ENCODE data around the gene TMEM87B.
"Not testable (repeated sequence)": the region's sequence is repeated elsewhere in the genome, so short reads cannot be mapped to it uniquely, and the experiment has no call there.

Gene TMEM87B

DNA sequence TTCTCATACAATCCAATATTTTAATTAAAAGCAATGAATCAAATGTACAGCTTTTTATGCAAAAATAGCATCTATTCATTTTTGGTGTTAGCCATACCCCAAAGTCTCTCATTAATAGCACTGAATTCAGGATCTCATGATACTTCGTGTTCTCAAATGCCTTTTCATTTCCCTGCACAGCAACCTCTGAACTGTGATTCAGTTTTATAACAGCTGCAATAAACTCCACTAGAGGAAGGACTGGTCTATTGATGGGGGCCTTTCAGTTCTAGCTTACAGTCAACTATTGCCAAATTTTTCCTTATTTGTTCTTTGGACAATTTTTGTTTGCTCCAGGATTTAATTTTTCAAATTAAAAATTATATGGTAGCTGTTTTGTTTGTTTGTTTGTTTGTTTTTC lies 4.8 kb upstream of the TMEM87B start:
- H3K4me3 Mint-ChIP-seq, result no peak overlapping the region
- no peak overlapping the region for H3K27ac Mint-ChIP-seq
- peaks cover 11% of the 10 kb centered on the region for H3K4me1 Mint-ChIP-seq
- no peaks in the 10 kb centered on the region for H3K27me3 Mint-ChIP-seq
- H3K36me3 Mint-ChIP-seq, result no peaks in the 10 kb centered on the region
- peaks cover 2% of the 10 kb centered on the region for H3K9me3 Mint-ChIP-seq

DNA sequence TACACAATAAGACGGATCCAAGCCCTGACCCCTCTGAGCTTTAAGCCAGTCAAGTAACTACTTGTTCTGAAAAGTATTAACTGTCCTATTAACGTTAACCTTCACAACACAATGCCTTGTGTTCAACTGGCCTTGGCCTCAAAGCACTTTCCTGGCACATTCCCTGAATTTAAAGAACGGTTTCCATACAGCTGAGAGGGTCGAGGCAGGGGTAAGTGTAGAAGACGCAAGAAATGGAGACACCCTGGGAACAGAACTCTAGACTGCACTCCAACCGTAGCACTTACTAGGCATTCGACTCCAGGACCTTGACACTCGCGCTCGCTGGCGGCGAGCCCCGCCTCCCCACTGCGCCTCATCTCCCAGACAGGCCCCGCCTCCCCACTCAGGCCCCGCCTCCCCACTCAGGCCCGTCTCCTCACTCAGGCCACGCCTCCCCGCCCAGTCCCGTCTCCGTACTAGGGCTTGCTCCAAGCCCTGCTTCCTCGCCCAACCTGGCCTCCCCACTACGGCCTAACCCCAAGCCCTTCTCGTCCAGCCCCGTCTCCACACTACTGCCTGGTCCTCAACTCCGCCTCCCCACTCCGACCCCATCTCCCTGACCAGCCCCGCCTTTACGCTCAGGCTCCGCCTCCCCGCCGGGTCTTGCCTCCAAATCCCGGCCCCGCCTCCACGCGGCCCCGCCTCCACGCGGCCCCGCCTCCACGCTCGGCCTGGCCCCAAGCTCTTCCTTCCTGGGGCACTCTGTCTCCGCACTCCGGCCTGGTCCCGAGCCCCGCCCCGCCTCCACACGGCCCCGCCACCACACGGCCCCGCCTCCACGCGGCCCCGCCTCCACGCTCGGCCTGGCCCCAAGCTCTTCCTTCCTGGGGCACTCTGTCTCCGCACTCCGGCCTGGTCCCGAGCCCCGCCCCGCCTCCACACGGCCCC lies 887 bp upstream of the TMEM87B start:
- Mint-ChIP-seq H3K36me3 (peaks cover 5% of the 10 kb centered on the region), H3K4me3 (peak overlapping the region; percentile 96), H3K4me1 (peaks cover 40% of the 10 kb centered on the region), H3K27me3 (no peaks in the 10 kb centered on the region), H3K27ac (peak overlapping the region; percentile 92), H3K9me3 (no peaks in the 10 kb centered on the region)

DNA sequence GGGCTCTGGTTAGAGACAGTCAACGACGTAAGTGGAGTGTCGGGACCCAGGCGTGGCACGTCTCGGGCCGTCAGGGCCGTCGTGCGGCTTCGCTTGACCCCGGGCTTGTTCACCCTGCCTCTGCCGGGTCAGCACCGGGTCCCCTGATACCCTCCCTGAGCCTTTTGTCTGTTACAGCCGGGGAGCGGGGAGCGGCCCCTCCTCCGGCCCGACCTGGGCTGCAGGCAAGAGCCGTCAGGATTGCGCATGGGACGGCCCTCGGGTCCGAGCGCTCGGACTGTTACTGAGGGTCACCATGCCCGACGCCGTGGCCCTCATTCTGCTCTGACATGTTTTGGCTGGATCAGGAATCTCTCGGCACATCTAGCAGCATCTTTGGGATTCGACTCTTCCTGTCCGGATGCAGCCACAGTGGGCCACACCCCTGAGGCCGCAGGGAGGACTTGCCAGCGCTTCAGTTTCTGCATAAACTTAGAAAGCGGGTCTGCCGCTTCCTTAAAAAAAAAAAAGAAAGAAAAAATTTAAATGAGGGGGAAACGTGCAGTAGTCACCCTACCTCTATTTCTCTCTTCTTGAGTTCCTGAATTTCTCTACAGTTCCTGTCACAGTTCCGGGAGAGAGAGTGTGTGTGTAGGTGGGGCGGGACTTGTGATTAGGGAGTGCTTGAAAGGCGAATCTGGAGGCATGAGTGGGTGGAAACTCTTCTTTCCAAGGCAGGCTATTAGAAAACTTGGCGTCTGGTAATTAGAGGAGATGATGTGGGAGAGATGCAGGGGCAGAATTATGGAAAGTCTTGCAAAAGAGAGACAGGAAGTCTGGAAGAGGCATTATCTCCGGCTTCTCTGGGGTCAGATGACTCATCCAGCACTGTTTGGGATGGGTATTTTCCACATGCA lies 909 bp downstream of the TMEM87B start:
- Mint-ChIP-seq H3K4me1 (peaks cover 42% of the 10 kb centered on the region), H3K27ac (peak overlapping the region; percentile 71), H3K4me3 (peak overlapping the region; percentile 96), H3K36me3 (peaks cover 5% of the 10 kb centered on the region), H3K9me3 (no peaks in the 10 kb centered on the region), H3K27me3 (no peaks in the 10 kb centered on the region)

DNA sequence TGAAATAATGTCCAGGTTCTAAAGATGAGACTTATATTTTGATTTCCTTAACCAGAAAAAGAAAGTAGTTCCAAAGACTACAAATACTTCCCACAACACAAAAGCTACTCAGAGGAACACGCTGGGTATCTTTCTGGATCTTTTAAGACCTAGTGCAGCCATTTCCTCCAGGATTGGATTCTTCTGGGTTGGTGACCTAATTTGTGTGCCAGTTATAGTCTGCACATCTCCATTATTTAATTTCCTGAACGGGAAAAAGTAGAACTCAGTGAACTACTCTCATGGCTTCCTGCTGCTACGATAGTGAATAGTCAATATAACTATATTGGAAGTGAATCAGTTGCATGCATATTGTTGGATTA lies 1.5 kb downstream of the TMEM87B start:
- H3K36me3 Mint-ChIP-seq, result peaks cover 9% of the 10 kb centered on the region
- H3K27me3 Mint-ChIP-seq, result no peaks in the 10 kb centered on the region
- peak overlapping the region; percentile 96 for H3K4me3 Mint-ChIP-seq
- H3K4me1 Mint-ChIP-seq, result peaks cover 46% of the 10 kb centered on the region
- H3K27ac Mint-ChIP-seq, result peak overlapping the region; percentile 72
- H3K9me3 Mint-ChIP-seq, result no peaks in the 10 kb centered on the region

DNA sequence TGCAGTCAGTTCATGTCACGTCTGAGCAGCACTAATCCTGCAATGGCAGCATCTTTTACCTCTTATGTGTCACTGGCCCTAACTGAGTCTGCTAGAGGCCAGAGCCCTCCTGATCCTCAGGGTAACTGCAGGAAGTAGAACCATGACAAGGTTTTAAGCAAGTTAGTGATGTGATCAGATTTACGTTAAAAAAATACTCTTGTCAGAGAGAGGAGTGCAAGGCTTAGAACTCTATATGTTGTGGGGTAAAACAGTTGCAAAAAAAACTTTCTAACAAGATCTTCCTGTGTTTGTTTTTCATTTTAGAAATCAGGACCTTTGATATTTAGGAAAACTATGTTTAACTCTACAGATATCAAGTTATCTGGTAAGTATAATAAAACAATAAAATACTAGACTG lies 4.6 kb downstream of the TMEM87B start:
- Mint-ChIP-seq H3K4me1 (peaks cover 62% of the 10 kb centered on the region), H3K36me3 (peaks cover 20% of the 10 kb centered on the region), H3K27me3 (no peaks in the 10 kb centered on the region), H3K27ac (no peak overlapping the region), H3K9me3 (no peaks in the 10 kb centered on the region), H3K4me3 (no peak overlapping the region)

DNA sequence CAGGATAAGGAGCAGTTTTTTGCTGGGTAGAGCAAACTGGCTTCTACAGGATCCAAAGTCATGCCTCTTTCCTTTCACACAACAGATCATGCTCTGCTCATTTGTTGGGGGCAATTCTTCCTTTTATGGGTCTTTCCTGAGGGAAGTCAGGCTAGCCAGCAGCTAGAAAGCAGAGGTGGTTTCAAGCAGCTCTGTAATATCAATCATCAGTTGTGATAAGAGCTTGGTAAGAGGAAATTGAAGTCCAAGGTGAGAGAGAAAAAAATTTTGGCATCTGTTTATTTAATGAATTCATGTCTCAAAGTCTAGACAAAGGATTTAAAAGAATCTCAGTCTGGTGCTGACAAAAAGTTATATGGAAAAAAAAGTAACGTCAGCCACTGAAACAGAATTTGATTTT lies 6.2 kb downstream of the TMEM87B start:
- Mint-ChIP-seq H3K4me3 (no peak overlapping the region), H3K27ac (no peak overlapping the region), H3K4me1 (peaks cover 67% of the 10 kb centered on the region), H3K36me3 (peaks cover 23% of the 10 kb centered on the region), H3K9me3 (no peaks in the 10 kb centered on the region), H3K27me3 (no peaks in the 10 kb centered on the region)

DNA sequence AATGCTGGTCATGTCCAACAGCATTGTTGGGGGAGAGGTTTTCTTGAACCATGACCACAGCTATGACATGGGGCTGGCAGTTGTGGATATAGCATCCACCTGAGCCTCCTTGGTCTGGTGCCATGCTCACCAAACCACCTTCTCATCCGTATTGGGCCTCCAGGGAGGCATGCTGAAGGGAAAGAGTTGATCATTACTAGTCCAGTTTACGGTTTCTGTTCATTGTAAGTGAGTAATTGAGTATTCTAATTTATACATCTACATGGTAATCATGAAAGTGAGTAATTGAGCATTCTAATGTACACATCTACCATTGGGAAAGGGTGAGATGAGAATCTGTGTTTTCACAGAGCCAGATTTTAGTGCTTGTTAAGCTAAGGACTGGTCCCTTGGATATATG lies 6.8 kb downstream of the TMEM87B start:
- Mint-ChIP-seq H3K27me3 (no peaks in the 10 kb centered on the region), H3K9me3 (no peaks in the 10 kb centered on the region), H3K4me3 (no peak overlapping the region), H3K27ac (no peak overlapping the region), H3K36me3 (peaks cover 23% of the 10 kb centered on the region), H3K4me1 (peaks cover 65% of the 10 kb centered on the region)

DNA sequence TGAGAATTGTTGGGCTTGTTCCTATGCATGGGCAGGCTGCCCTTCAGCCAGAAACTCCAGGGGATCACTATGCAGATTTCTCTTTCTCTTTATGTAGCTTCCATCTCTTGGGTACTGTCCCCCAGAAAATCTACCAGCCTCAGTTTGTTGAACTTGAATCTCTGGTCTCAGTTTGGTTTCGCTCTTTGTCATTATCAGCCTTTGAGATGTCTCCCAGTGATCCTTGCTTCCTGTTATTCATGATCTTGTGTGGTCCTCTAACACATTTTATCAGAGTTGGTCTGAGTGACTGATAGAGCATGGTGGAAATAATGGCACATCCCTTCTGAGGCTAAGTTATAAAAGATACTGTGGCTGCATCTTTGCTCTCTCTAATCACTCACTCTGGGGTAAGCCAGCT lies 7.8 kb downstream of the TMEM87B start:
- Mint-ChIP-seq H3K4me1 (peaks cover 56% of the 10 kb centered on the region), H3K9me3 (no peaks in the 10 kb centered on the region), H3K27ac (peak overlapping the region; percentile 10), H3K36me3 (peaks cover 26% of the 10 kb centered on the region), H3K27me3 (no peaks in the 10 kb centered on the region), H3K4me3 (peak overlapping the region; percentile 2)

DNA sequence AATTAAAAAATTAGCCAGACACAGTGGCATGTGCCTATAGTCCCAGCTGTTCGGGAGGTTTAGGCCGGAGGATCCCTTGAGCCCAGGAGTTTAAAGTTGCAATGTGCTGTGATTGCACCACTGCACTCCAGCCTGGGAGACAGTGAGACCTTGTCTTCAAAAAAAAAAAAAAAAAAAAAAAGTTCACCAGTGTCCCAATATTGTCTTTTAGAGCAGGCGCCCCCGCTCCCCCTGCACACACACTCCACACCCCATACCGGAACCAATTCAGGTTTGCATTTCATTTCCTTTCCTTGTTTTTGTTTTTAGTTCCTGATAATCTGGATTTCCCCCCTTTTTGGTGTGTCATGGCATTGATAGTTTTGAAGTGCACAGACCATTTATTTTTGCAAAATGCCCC lies 10.4 kb downstream of the TMEM87B start:
- Mint-ChIP-seq H3K27me3 (no peaks in the 10 kb centered on the region), H3K9me3 (no peaks in the 10 kb centered on the region), H3K27ac (peak overlapping the region; percentile 43), H3K4me3 (no peak overlapping the region), H3K4me1 (peaks cover 49% of the 10 kb centered on the region), H3K36me3 (peaks cover 30% of the 10 kb centered on the region)

DNA sequence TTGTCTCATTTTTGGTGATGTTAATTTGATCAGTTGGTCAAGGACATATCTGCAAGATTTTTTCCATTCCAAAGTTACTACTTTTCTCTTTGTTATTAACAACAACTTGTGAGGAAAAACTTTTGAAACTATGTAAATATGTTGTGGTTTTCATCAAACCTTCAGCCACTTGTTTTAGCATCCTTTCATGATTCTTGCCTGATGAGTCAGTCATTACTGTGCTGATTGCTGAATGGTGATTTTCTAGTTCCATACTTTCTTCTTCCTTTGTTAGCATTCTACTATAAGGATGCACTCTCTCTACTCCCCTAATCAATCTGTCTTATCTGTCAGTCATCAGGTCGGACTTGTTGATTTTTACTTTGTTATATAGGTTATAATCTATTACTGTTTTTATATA lies 10.9 kb downstream of the TMEM87B start:
- Mint-ChIP-seq H3K27ac (no peak overlapping the region), H3K36me3 (peaks cover 30% of the 10 kb centered on the region), H3K4me1 (peaks cover 49% of the 10 kb centered on the region), H3K27me3 (no peaks in the 10 kb centered on the region), H3K9me3 (no peaks in the 10 kb centered on the region), H3K4me3 (no peak overlapping the region)

GRCh38 chr2:112069794-112070193 lies 14.7 kb downstream of the TMEM87B start:
- Mint-ChIP-seq H3K36me3 (peaks cover 42% of the 10 kb centered on the region), H3K4me1 (peaks cover 46% of the 10 kb centered on the region)
- H3K9me3 Mint-ChIP-seq, H3K27ac Mint-ChIP-seq, H3K4me3 Mint-ChIP-seq, H3K27me3 Mint-ChIP-seq: not testable (repeated sequence)

DNA sequence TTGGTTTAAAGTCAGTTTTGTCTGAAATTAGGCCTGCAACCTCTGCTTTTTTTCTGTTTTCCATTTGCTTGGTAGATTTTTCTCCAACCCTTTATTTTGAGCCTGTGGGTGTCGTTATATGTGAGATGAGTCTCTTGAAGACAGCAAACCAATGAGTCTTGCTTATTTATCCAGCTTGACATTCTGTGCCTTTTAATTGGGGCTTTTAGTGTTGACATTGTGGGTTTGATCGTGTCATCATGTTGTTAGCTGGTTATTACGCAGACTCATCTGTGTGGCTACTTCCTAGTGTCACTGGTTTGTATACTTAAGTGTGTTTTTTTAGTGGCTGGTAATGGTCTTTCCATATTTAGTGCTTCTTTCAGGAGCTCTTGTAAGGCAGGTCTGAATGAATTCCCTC lies 18.8 kb downstream of the TMEM87B start:
- Mint-ChIP-seq H3K36me3 (peaks cover 42% of the 10 kb centered on the region), H3K9me3 (peaks cover 4% of the 10 kb centered on the region), H3K4me1 (peaks cover 42% of the 10 kb centered on the region), H3K4me3 (no peak overlapping the region), H3K27ac (peak overlapping the region; percentile 76), H3K27me3 (no peaks in the 10 kb centered on the region)

GRCh38 chr2:112074506-112074905 lies 19.4 kb downstream of the TMEM87B start:
- peaks cover 4% of the 10 kb centered on the region for H3K9me3 Mint-ChIP-seq
- peaks cover 41% of the 10 kb centered on the region for H3K36me3 Mint-ChIP-seq
- H3K27ac Mint-ChIP-seq, result no peak overlapping the region
- H3K4me1 Mint-ChIP-seq, result peaks cover 38% of the 10 kb centered on the region
- H3K4me3 Mint-ChIP-seq, result no peak overlapping the region
- H3K27me3 Mint-ChIP-seq, result no peaks in the 10 kb centered on the region

DNA sequence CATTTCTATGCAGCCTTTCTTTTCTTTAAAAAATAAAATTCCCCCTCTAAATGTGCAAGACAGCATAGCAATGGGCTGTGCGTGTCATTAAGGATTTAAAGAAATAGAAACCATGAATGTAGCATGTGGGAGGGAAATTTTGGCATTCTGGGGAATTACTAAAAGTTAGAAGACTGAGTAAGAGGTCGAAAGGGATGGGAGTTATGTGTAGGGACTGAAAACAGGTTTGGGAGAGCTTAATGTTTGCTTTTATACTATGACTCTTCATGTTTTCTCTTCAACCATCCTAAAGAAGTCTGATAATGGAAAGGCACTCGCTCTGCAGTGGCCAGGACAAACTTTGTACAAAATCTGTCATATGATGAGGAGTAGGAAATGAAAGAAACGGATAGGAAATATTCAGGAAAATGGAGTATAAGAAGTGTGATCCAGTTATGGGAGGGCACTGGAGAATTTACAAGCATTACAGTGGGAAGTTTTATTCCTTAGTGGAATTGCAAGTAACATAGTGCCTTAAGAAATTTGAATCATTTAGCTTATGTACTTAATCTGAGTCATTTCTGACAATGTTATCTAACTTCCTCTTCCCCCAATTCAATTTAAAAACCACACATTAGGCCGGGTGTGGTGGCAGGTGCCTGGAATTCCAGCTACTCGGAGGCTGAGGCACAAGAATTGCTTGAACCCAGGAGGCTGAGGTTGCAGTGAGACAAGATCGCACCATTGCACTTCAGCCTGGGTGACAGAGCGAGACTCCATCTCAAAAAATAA lies 20.6 kb downstream of the TMEM87B start:
- Mint-ChIP-seq H3K4me3 (no peak overlapping the region), H3K27me3 (no peaks in the 10 kb centered on the region), H3K9me3 (peaks cover 4% of the 10 kb centered on the region), H3K4me1 (peaks cover 37% of the 10 kb centered on the region), H3K36me3 (peaks cover 39% of the 10 kb centered on the region), H3K27ac (peak overlapping the region; percentile 74)

GRCh38 chr2:112077814-112078213 lies 22.7 kb downstream of the TMEM87B start:
- Mint-ChIP-seq H3K9me3 (peaks cover 4% of the 10 kb centered on the region), H3K27ac (no peak overlapping the region), H3K27me3 (no peaks in the 10 kb centered on the region), H3K4me3 (no peak overlapping the region), H3K4me1 (peaks cover 24% of the 10 kb centered on the region), H3K36me3 (peaks cover 38% of the 10 kb centered on the region)

Measured in activated naive CD4-positive, alpha-beta T cell treated with anti-CD3 and anti-CD28 coated beads, Interleukin-2, amount 50 U/mL, for 24 hours (primary cell).